Cardiac muscle cell (in vitro differentiated cells and primary cell): ENCODE data around the gene PABPN1L. TPM values are rescaled to one million over a fixed set of nuclear protein-coding genes. Genes with fewer than 3 reads are reported as not detected.

Source experiments
- DNase-seq, 2 donors: peaks; one replicate each; pipeline versions ENCODE4 v3.0.0 to v3.0.0-alpha.2; 2010 to 2017; ENCODE audit warnings: low read depth in 1 of 2, low spot score in 1 of 2
- H3K27ac ChIP-seq: fragments of 200-600 bp; sonication (generic); 2 replicates; pipeline ENCODE4 v1.5.1; 2016
- H3K27me3 ChIP-seq: fragments of 200-600 bp; sonication (generic); 2 replicates; pipeline ENCODE4 v1.6.0; 2016; ENCODE audit warnings: control low read depth
- H3K36me3 ChIP-seq: fragments of 200-600 bp; sonication (generic); 2 replicates; pipeline ENCODE4 v1.5.1; 2016; ENCODE audit warnings: control low read depth
- H3K4me1 ChIP-seq: fragments of 200-600 bp; sonication (generic); 2 replicates; pipeline ENCODE4 v1.8.1; 2017; ENCODE audit warnings: low read depth, mild to moderate bottlenecking, mixed run types
- H3K4me3 ChIP-seq: fragments of 200-600 bp; sonication (generic); 2 replicates; pipeline ENCODE4 v1.5.1; 2016; ENCODE audit warnings: mild to moderate bottlenecking
- H3K9me3 ChIP-seq: fragments of 200-600 bp; sonication (generic); 2 replicates; pipeline ENCODE4 v1.5.1; 2017; ENCODE audit warnings: low read depth, mild to moderate bottlenecking, control low read depth
- polyA plus RNA-seq: library from polyadenylated mRNA; unstranded; fragments of >200 nt; fragmentation: Nextera tagmentation; extraction: Ambion mirVana; gene quantifications from 2 replicates; pipeline ENCODE4 v1.2.1, GENCODE V29; 2016
- total RNA-seq: library from RNA; depleted of rRNA; stranded (reverse); fragments of >200 nt; gene quantifications from 2 replicates; pipeline ENCODE4 v1.2.3, GENCODE V29; 2016
- TF ChIP-seq, protein P1 (sequence below): IDR thresholded peaks from 2 replicates; pipeline ENCODE4 v1.5.1; 2012; ENCODE audit warnings: low read depth, mild to moderate bottlenecking, low read length

PABPN1L gene
- total and polyA plus RNA-seq, 2 experiments from 2014 or later = 0.32 TPM; not detected in 1

DNA sequence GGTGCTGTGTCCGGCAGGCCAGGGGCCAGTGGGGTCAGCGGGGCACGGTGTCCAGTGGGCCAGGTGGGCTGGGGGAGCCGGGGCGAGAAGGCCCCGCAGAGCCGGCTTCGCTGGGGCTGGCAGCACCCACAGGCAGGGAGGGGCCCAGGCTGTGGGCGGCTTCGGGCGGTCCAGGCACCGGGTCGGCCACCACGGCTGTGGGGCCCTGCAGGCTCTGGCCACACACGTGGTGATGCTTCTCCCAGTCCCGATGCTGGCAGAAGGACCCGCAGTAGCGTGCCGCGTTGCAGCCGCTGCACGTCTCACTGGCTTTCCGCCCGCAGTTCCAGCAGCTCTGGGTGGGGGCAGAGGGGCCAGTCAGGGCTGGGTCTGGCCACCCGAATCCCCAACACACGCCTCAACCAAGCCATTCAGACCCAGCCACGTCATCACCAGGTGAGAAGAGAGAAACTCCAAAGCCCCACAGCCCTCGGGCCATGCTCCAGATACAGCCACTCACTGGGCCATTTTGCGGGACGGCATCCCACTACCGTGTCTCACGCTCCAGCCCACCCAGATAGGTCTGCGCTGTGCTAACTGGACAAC is 10.6 kb upstream of the PABPN1L start:
- Histone ChIP-seq H3K27me3 (no peaks in the 10 kb centered on the region), H3K36me3 (no peaks in the 10 kb centered on the region), H3K4me1 (peaks cover 11% of the 10 kb centered on the region), H3K4me3 (no peak overlapping the region), H3K27ac (no peak overlapping the region), H3K9me3 (no peaks in the 10 kb centered on the region)
- TF ChIP-seq, protein P1, sequence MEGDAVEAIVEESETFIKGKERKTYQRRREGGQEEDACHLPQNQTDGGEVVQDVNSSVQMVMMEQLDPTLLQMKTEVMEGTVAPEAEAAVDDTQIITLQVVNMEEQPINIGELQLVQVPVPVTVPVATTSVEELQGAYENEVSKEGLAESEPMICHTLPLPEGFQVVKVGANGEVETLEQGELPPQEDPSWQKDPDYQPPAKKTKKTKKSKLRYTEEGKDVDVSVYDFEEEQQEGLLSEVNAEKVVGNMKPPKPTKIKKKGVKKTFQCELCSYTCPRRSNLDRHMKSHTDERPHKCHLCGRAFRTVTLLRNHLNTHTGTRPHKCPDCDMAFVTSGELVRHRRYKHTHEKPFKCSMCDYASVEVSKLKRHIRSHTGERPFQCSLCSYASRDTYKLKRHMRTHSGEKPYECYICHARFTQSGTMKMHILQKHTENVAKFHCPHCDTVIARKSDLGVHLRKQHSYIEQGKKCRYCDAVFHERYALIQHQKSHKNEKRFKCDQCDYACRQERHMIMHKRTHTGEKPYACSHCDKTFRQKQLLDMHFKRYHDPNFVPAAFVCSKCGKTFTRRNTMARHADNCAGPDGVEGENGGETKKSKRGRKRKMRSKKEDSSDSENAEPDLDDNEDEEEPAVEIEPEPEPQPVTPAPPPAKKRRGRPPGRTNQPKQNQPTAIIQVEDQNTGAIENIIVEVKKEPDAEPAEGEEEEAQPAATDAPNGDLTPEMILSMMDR = no peak
- DNase-seq = no peak

DNA sequence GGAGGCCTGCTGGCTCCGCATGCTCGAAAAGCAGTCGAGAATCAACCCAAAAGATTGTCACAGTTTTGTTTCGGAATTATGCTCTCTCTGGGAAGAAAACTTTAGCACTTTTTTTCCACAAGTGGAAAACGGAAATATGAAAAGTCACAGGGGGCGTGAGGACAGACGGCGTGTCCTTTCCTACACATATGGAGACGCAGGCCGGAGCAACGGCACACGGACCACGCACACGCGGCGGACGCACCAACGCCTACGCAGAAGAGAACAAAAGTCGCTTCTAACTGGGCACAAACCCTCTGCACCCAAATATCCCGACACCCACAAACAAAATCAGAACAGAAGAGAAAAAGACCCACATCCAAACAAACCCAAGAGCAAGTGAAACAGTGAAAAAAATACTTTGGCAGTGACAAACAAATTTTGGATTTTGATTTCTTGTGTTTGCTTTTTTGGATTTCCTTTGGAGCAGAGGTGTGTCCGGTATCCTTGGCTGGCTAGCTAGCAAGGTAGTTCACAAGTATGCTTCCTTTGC is 9.3 kb upstream of the PABPN1L start:
- no peak for DNase-seq
- no peaks in the 10 kb centered on the region for H3K9me3 ChIP-seq
- no peaks in the 10 kb centered on the region for H3K27me3 ChIP-seq
- H3K36me3 ChIP-seq = no peaks in the 10 kb centered on the region
- TF ChIP-seq, protein P1 = no peak
- H3K4me3 ChIP-seq = no peak overlapping the region
- no peak overlapping the region for H3K27ac ChIP-seq
- H3K4me1 ChIP-seq = peaks cover 13% of the 10 kb centered on the region

DNA sequence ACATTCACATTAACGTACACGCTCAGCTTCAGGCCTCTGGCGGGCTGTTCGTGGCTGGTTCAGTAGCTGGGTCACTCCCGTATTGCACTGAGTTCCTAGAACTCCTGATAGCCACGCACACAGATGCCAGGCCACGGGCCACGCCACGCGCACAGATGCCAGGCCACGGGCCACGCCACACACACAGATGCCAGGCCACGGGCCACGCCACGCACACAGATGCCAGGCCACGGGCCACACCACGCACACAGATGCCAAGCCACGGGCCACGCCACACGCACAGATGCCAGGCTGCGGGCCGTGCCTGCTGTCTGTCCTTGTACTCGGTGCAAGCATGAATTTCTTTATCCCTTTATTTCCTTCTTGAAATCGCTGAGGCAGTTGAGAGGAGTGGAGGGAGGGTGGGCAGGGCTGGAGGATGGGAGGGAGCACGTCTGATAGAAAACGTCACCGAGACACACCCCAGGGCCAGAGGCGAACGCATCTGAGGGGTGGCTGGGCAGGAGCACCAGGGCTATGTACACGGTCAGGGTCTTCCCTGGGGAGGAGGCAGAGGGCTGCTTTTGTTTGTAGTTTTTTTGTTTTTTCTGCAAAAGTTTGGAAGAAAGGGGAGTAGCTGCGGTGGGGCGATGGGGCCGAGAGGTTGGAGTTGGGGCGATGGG is 8.6 kb upstream of the PABPN1L start:
- Histone ChIP-seq H3K4me3 (no peak overlapping the region), H3K9me3 (no peaks in the 10 kb centered on the region), H3K27me3 (no peaks in the 10 kb centered on the region), H3K4me1 (peaks cover 6% of the 10 kb centered on the region), H3K36me3 (no peaks in the 10 kb centered on the region), H3K27ac (no peak overlapping the region)
- DNase-seq = no peak
- TF ChIP-seq, protein P1 = no peak

DNA sequence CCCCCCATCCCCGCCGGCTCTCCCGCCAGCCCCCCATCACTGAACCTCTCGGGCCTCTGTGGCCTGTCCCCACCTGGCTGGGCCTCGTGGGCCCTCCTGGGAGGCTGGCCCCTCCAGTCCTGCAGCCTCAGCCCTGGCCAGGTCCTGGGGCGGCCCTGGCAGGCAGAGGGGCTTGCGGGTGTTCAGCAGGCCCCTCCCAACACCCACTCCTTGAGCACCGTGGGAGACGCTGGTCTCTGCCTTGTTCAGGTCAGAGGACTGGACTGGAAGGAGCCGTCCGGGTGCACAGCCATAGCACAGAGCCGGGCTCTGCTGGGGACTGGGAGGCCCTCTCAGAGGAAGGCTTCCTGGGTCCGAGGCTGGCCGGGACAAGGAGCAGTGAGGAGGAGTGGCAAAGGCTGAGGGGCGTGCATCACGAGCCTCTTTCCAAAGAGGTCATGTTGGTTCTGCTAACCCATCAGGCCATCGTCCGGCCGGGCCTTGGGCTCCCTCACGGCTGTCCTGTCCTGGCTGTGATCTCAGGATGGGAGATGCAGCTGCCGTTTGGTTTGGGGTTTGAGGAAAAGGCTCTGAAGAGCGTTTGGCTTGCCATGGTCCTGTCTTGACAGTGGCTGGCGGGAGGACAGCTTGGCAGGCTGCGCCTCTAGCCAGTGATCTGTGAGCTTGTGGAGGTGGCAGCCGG is 6.3 kb upstream of the PABPN1L start:
- DNase-seq = no peak
- no peaks in the 10 kb centered on the region for H3K36me3 ChIP-seq
- H3K4me3 ChIP-seq = no peak overlapping the region
- no peaks in the 10 kb centered on the region for H3K27me3 ChIP-seq
- no peaks in the 10 kb centered on the region for H3K9me3 ChIP-seq
- H3K27ac ChIP-seq = no peak overlapping the region
- H3K4me1 ChIP-seq = peaks cover 6% of the 10 kb centered on the region
- TF ChIP-seq, protein P1 = no peak

DNA sequence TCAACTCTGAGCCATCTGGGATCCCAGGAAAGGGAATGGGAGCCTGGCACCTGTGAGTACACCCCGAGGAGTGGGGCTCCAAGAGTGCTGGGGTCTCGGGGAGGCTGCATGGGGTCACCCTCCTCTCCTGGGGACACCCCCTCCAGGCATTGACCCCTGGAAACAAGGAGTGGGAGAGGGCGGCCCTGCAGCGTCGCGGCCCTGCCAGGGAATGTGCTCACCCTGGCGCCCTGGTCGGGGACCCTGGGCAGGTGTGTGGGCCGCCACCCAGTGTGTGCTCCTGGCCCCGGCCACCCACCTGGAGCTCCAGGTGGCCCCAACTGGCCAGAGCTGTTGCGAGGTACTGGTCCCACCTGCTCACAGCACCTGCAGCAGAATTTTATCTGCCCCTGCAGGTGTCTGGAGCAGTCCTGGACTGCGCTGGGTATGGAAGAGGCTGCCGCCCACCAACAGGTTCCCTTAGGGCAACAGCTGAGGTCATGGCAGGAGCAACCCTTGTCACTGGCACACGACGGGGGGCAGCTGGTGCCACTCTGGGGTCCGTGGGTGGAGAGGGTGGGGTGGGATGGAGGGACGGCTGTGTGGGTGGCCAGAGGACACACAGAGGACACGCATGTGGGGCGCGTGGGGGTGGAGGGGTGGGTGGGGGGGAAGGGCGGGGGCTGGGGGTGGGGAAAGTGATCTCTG is 5.4 kb upstream of the PABPN1L start:
- H3K27ac ChIP-seq = no peak overlapping the region
- no peak overlapping the region for H3K4me3 ChIP-seq
- H3K27me3 ChIP-seq = no peaks in the 10 kb centered on the region
- H3K4me1 ChIP-seq = peaks cover 6% of the 10 kb centered on the region
- no peak for DNase-seq
- no peaks in the 10 kb centered on the region for H3K9me3 ChIP-seq
- H3K36me3 ChIP-seq = no peaks in the 10 kb centered on the region
- TF ChIP-seq, protein P1 = no peak
